OCI-M1 (cell line): ENCODE measurements around the gene SUCLG2.

Experiments
- DNase-seq: peaks from one replicate; lab custom pipeline; 2025; lab: John Stamatoyannopoulos, UW

Gene SUCLG2

GRCh38 chr3:67384016-67384415, 270.4 kb downstream of the SUCLG2 start:
- DNase-seq = no peak

DNA sequence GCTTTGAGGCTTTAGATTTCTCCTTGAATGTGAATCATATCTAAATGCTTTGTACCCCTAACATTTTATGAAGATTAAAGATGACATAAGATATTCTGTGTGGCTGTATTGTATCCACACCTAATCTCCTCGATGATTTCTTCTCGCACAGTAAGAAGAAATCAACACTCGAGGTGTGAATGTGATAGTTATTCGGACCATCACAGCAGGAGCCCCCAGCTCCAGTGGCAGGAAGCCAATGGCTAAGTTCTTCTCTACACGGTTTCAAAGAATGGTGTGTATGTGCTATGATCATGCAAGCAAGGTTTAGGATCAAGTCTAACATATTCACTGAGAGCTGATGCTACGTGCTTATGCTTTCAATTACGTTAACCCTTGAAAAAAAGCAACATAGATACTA, 271.0 kb downstream of the SUCLG2 start:
- DNase-seq = no peak

- no peak for DNase-seq
Measured at GRCh38 chr3:67382536-67382935, 271.9 kb downstream of the SUCLG2 start.

- peak; percentile 21 for DNase-seq
Measured at GRCh38 chr3:67381667-67382272, 272.6 kb downstream of the SUCLG2 start.

- no peak for DNase-seq
Measured at GRCh38 chr3:67380118-67380517, 274.3 kb downstream of the SUCLG2 start.

- DNase-seq = no peak
Measured at GRCh38 chr3:67377299-67377698, 277.1 kb downstream of the SUCLG2 start.

- no peak for DNase-seq
Measured at GRCh38 chr3:67376416-67376815, 278.0 kb downstream of the SUCLG2 start.

DNA sequence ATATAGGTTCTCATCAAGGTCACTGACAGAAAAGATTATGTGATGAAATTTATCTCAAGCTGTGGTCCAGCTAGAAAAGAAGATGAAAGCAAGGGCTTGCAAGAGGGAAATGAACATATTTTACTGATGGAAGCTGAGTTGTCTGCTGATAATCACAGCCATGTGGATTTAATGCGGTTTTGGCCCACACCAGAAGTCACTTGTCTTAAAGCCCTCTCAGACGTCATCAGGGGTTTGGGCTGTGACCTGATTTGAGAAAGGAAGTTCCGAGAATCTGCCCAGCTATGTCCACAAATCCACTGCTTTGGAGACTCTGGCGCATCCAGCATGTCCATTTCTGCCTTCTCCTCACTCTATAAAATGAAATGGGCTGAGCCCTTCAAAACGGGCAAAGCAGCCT, 278.4 kb downstream of the SUCLG2 start:
- no peak for DNase-seq

DNA sequence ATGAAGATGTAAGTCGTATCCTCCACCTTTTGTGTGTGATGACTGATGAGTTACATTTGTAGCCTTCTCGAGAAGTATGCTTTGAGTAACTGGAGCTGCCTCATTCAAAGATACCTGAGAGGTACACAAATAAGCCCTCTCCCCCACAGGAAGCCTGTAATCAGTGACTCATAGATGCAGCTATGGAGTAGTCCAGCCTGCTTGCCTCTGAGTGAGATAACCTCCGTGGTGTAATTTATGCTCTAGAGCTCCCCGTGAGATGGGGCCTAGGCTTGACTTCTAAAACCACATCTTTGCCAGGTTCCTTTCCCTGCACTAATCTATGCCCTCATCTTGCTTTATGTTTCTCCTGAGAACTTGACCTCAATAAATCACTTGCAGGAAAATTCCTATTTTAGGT, 291.7 kb downstream of the SUCLG2 start:
- DNase-seq = peak; percentile 10

DNA sequence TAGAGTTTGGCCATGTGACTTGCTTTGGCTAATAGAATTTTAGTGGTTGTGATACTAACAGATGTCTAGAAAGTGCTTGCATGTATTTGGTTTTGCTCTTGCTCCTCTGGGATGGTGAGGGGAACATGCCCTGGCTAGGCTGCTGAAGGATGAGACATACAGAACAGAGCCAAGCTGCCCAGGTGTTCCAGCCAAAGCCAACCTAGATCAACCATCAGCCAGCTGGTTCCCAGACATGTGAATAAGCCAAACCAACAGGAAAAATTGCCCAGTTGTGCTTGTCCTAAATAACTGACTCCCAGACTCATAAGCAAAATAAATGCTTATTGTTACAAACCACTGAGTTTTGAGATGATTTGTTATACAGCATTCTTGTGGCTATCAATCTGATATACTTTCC, 292.6 kb downstream of the SUCLG2 start:
- no peak for DNase-seq

DNA sequence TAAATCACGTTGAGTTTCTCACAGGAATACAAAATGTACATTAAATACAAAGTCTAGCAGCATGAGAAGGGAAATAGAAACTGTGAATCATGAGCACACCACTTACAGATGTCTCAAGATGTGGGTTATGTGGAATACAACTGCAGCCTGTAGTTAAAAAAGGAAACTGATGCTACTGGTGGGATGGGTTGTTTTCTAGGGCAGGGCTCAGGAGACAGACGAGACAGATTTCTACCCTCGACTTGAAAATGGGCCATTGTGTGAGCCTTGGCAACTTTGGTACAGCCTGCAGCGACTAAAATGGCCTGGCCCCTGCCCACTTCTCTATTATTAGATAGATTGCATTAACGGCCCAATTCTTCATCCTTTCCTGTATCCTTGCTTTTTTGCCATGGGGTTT, 293.1 kb downstream of the SUCLG2 start:
- DNase-seq = no peak

DNA sequence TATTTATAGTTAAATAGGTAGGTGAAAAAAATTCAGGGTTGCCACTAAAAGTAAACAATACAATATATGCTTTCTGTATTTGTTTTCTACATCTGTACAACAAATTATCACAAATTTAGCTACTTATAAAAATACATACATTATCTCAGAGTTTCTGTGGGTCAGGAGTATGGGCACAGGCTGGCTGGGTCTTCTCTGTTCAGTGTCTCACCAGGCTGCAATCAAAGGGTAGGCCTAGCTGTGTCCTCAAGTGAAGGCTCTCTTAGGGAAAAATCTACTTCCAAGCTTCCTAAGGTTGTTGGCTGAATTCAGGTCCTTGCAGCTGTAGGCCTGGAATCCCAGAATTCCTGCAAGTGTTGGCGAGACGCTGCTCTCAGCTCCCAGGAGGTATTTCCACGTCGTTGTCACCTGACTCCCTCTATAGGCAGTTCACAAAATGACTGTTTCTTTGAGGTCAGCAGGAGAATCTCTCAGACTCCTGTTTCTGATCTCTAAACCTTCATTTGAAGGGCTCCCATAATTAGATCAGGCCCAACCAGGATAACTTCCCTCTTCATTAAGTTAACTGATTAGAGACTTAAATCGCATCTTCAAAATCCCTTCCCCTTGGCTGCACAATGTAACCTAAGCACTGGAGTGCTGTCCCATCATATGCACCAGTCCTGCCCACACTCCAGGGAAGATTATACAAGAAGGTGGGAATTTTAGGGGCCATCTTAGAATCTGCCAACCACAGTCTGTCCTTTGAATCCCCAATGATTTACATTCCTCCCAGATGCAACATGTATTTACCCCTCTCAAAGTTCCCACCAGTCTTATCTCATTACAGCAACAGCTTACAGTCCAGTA, 296.6 kb downstream of the SUCLG2 start:
- peak; percentile 27 for DNase-seq

DNA sequence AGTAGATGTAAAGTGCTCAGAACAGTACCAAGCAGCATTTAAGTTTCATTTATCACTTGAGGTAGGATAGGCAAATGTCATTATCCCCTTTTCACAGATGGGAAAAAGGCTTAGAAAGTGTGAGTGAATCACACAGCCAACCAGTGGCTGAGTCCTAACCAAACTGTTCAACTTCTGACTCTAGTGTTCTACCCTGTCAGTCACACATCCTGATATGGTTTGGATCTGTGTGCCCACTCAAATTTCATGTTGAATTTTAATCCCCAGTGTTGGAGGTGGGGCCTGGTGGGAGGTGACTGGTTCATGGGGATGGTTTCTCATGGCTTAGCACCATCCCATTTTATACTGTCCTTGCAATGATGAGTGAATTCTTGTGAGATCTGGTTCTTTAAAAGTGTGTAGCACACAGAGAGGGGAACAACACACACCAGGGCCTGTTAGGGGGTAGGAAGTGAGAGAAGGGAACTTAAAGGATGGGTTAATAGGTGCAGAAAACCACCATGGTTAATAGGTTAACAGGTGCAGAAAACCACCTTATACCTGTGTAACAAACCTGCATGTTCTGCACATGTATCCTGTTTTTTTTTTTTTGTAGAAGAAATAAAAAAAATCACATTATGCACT, 304.7 kb downstream of the SUCLG2 start:
- no peak for DNase-seq

DNA sequence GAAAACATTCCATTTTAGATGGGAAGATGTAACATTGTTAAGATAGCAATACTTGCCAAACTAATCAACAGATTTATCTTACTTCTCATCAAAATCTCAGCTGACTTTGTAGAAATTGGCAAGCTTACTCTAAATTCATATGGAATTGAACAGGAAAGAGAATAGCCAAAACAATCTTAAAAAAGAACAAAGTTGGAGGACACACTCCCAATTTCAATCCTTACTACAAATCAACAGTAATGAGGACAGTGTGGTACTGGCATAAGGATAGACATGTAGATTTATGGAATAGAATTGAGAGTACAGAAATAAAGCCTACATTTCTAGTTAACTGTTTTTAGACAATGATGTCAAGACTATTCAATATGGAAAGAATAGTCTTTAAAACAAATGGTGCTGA, 308.3 kb downstream of the SUCLG2 start:
- no peak for DNase-seq

- peak; percentile 0 for DNase-seq
Measured at GRCh38 chr3:67335813-67336212, 318.6 kb downstream of the SUCLG2 start.

DNA sequence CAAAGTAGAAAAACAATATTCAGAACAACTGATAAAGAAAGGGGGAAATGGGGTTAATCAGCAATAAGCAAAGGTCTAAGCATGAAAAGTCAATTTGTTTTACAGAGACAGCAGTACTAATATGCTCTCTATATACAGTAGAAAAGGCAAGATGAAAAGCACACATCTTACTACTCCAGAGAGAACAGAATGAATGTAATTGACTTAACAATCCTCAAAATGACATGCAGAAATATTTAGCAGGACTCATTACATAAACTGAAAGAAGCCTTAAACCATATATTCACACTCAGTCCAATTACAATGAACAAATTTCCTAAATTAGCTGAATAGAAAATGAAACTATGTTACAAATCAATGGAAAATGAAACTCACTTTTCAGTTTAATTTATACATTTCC, 319.8 kb downstream of the SUCLG2 start:
- no peak for DNase-seq

DNA sequence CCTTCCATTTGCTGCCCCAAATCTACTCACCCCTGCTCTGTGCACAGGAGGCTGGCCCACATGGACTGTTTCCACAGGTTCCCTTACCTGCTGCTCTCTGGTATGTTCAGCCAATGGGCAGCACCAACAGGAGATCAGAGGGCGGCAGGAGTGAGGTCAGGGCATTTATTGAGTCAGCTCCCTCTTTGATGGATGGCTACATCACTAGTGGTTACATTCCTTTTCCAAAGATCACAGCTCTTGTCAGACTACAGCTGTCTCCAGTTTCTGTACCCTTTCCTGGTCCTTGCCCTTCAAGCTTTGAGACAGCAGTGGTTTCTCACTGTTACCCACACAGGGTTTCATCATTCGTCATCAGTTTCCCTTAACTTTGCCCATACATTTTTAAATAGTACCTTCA, 325.1 kb downstream of the SUCLG2 start:
- DNase-seq = no peak

- DNase-seq = no peak
Measured at GRCh38 chr3:67327582-67327981, 326.8 kb downstream of the SUCLG2 start.

DNA sequence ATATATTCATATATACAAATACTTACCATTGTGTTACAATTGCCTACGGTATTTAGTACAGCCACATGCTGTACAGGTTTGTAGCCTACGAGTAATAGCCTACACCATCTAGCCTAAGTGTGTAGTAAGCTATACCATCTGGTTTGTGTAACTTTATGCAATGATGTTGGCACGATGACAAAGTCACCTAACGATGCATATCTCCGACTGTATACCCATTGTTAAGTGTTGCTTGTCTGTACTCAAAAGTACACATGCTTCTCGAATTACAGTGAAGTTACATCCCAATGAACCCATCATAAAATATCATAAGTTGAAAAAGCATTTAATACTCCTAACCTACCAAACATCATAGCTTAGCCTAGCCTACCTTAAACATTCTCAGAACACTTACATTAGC, 329.2 kb downstream of the SUCLG2 start:
- no peak for DNase-seq
